Measurements from ENCODE around the gene HDAC4.

Gene HDAC4

DNA sequence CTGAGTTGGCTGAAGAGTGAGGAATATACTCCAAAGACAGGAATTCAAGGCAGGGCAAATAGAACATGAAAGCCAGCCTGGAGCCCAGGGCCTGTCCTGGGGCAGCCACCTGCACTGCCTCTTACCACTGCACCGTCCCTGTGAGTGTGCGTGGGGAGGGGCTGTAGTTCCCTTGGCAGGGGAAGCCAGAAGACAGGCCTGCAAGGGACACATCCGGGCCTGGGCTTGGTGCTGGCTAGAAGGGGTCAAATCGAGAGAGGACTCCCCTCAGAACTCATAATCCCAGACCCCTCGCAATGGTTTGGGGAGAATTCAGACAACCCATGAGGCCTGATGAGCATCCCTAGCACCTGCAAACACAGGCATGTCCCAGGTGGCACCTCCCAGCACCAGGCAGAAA is 87.0 kb downstream of the HDAC4 start:
- Histone ChIP-seq H3K4me3 (ENCODE audit: insufficient read depth, low read depth, low read length) (no peak overlapping the region), H3K27me3 (ENCODE audit: control insufficient read depth, insufficient read depth, low read length, poor library complexity, severe bottlenecking) (no peaks in the 10 kb centered on the region), H3K27ac (ENCODE audit: insufficient read depth, low read depth, low read length, poor library complexity, severe bottlenecking) (no peak overlapping the region), H3K9me3 (ENCODE audit: control insufficient read depth, low read length) (no peaks in the 10 kb centered on the region), H3K4me1 (ENCODE audit: control insufficient read depth, insufficient read depth, low read length) (peaks cover 8% of the 10 kb centered on the region), H3K36me3 (ENCODE audit: control insufficient read depth, insufficient read depth, low read length) (no peaks in the 10 kb centered on the region)
- 96 to 98% methylated on average over 5 of the region's 5 CpGs for WGBS, 2 experiments

GRCh38 chr2:239312741-239313667 is 87.8 kb downstream of the HDAC4 start:
- Histone ChIP-seq H3K9me3 (ENCODE audit: control insufficient read depth, low read length) (no peaks in the 10 kb centered on the region), H3K4me3 (ENCODE audit: insufficient read depth, low read depth, low read length) (no peak overlapping the region), H3K27me3 (ENCODE audit: control insufficient read depth, insufficient read depth, low read length, poor library complexity, severe bottlenecking) (no peaks in the 10 kb centered on the region), H3K4me1 (ENCODE audit: control insufficient read depth, insufficient read depth, low read length) (peaks cover 9% of the 10 kb centered on the region), H3K36me3 (ENCODE audit: control insufficient read depth, insufficient read depth, low read length) (no peaks in the 10 kb centered on the region), H3K27ac (ENCODE audit: insufficient read depth, low read depth, low read length, poor library complexity, severe bottlenecking) (no peak overlapping the region)
- WGBS, 2 experiments, result 89% methylated on average over 32 to 33 of the region's 33 CpGs

- H3K4me1 ChIP-seq (ENCODE audit: control insufficient read depth, insufficient read depth, low read length), result peaks cover 10% of the 10 kb centered on the region
- H3K9me3 ChIP-seq (ENCODE audit: control insufficient read depth, low read length), result no peaks in the 10 kb centered on the region
- WGBS, 2 experiments, result 95 to 96% methylated on average over 10 of the region's 10 CpGs
- H3K36me3 ChIP-seq (ENCODE audit: control insufficient read depth, insufficient read depth, low read length), result no peaks in the 10 kb centered on the region
- no peak overlapping the region for H3K4me3 ChIP-seq (ENCODE audit: insufficient read depth, low read depth, low read length)
- no peak overlapping the region for H3K27ac ChIP-seq (ENCODE audit: insufficient read depth, low read depth, low read length, poor library complexity, severe bottlenecking)
- no peaks in the 10 kb centered on the region for H3K27me3 ChIP-seq (ENCODE audit: control insufficient read depth, insufficient read depth, low read length, poor library complexity, severe bottlenecking)
Measured at GRCh38 chr2:239312081-239312511, 88.7 kb downstream of the HDAC4 start.

DNA sequence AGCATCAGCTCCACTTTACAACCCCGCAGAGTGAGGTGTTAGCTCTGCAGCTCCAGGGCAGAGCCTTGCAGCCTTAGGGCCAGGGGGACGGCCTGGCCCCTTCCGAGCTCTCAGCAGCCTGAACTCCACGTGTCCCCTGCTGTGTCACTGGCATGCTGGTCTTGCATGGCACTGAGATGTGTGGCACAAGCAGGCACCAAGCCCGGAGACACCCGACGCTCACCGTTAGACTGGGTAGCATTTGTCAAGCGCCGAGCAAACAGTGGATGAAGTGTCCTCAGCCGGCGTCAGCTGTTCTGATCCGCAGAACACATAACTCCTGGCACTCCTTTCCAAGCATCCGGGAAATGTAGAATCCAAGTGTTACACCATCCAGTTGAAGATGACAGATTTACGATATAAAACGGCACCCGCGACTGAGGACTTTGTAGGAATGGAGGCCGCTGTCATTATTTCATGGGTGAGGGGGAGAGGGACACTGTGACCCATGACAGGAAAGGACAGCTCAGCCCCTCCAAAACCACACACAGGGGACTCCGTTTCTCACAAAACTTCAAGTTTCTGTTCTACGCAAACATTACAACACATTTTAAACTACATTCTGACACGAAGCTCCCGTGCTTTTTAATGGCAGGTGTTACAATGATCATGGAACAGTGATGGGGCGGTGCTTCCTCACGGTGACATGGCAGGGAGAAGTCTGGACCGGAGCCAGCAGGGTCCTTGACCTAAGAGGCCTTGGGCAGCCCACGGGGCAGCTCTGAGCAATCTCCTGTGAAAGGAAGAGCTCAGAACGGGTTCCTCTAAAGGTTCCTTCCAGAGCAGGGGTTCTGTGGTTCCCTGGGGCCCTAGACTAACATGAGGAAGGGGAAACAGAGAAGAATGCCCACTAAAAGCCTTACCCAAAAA is 89.4 kb downstream of the HDAC4 start:
- no peak overlapping the region for H3K4me3 ChIP-seq (ENCODE audit: insufficient read depth, low read depth, low read length)
- 92% methylated on average over 28 of the region's 28 CpGs for WGBS, 2 experiments
- H3K4me1 ChIP-seq (ENCODE audit: control insufficient read depth, insufficient read depth, low read length), result peaks cover 10% of the 10 kb centered on the region
- H3K27me3 ChIP-seq (ENCODE audit: control insufficient read depth, insufficient read depth, low read length, poor library complexity, severe bottlenecking), result no peaks in the 10 kb centered on the region
- H3K36me3 ChIP-seq (ENCODE audit: control insufficient read depth, insufficient read depth, low read length), result no peaks in the 10 kb centered on the region
- H3K9me3 ChIP-seq (ENCODE audit: control insufficient read depth, low read length), result no peaks in the 10 kb centered on the region
- H3K27ac ChIP-seq (ENCODE audit: insufficient read depth, low read depth, low read length, poor library complexity, severe bottlenecking), result no peak overlapping the region

DNA sequence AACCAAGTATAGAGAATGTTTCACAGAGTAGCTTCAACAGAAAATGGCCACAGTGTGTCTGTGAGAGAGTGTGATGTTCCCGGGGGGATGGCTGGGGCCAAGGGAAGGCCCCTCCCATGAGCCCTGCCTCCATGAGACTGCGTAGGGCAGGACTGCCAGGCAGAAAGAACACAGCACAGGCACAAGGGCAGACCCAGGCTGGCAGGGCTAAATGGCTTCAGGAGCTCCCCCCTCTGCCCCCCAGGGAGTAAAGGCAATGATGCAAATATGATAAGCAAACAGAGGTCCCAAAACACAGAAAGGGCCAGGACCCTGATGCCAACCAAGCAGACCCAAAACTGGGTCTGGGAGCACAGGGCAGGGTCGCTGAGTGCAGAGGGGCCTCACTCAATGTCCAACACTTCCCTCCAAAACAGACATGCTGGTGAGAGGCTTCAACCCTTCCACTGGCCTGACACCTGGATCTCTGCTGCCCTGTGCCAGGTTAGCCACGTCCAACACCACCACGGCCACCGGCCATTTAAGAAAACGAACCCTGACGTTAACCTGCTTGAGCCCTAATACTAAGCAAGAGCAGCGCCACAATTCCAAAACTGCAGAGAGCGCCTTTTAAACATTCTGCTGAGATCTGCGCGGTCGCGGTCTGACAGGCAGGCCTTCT is 90.3 kb downstream of the HDAC4 start:
- Histone ChIP-seq H3K27ac (ENCODE audit: insufficient read depth, low read depth, low read length, poor library complexity, severe bottlenecking) (no peak overlapping the region), H3K4me1 (ENCODE audit: control insufficient read depth, insufficient read depth, low read length) (peaks cover 10% of the 10 kb centered on the region), H3K9me3 (ENCODE audit: control insufficient read depth, low read length) (no peaks in the 10 kb centered on the region), H3K4me3 (ENCODE audit: insufficient read depth, low read depth, low read length) (no peak overlapping the region), H3K27me3 (ENCODE audit: control insufficient read depth, insufficient read depth, low read length, poor library complexity, severe bottlenecking) (no peaks in the 10 kb centered on the region), H3K36me3 (ENCODE audit: control insufficient read depth, insufficient read depth, low read length) (no peaks in the 10 kb centered on the region)
- WGBS, 2 experiments, result 94 to 96% methylated on average over 14 of the region's 14 CpGs

DNA sequence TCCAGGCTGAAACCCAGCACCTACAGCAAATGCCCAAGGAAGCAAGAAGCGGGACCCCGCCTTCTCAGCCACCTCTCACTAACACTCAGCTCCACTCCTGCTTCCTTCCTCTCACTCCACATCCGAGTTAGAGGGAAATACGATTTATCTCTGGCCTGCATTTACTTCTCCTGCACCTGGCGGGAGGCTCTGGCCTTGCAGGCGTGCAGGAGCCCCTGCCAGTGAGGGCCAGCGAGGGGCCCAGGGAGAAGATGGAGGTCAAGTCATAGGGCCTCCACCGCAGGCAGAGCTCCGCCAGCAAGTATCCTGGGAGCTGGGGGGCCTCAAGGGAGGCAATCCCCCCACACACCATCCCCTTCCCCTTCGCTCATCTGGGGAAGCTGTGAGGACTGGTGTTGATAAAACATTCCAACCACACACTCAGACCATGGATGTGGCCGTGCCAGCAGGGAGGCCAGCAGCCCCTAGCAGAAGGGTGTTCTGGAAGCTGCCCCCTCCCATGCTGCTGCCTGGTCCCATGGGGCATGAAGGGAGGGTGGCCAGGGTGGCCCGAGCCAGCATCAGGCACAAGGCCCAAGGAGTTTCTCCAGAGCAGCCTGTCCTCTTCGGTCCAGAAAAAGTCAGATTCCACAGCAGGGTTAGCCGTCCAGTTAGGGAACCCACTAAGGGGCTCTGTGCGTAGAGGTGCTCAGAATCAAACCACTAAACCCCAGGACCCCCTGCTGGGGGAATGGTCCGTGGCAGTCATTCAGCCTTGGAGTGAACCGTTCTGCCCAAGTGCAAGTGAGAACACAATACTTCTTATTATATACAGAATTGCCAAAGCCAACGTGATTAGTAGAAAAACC is 91.2 kb downstream of the HDAC4 start:
- 94 to 96% methylated on average over 18 of the region's 18 CpGs for WGBS, 2 experiments
- no peak overlapping the region for H3K27ac ChIP-seq (ENCODE audit: insufficient read depth, low read depth, low read length, poor library complexity, severe bottlenecking)
- H3K36me3 ChIP-seq (ENCODE audit: control insufficient read depth, insufficient read depth, low read length), result no peaks in the 10 kb centered on the region
- H3K4me1 ChIP-seq (ENCODE audit: control insufficient read depth, insufficient read depth, low read length), result peaks cover 14% of the 10 kb centered on the region
- H3K9me3 ChIP-seq (ENCODE audit: control insufficient read depth, low read length), result no peaks in the 10 kb centered on the region
- H3K4me3 ChIP-seq (ENCODE audit: insufficient read depth, low read depth, low read length), result no peak overlapping the region
- H3K27me3 ChIP-seq (ENCODE audit: control insufficient read depth, insufficient read depth, low read length, poor library complexity, severe bottlenecking), result no peaks in the 10 kb centered on the region

DNA sequence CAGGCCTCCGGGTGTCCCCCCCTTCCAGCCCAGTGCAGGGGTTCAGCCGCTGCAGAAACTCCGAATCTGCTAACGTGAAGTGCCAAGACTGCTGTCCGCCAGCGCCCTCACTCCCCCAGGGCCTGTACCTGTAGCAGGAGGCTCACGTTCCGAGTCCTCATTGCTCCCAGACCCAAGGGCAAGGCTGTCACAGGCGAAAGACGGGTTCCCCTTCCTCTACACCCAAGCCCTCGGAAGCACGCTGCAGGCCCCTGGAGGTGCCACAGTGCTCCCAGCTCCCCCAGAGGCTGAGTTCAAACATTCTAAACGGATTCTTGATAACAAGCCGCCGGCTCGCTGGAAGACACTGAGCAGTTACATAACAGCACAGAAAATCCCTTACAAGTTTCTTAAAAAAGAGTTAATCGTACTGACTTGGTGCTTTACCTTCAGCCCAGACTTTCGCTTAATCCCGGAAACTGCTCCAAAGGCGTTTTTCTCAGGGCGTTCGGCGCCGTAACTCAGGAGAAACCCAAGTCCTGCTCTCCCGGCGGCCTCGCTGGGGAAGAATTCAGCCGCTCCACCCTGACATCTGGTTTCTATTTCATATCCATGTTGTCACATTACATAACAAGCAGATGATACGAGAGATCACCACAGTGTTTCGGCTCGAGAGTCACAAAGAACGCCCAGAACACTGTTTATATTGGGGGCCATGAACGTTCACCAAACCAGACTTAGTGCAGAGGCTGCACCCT is 92.0 kb downstream of the HDAC4 start:
- Histone ChIP-seq H3K9me3 (ENCODE audit: control insufficient read depth, low read length) (no peaks in the 10 kb centered on the region), H3K4me3 (ENCODE audit: insufficient read depth, low read depth, low read length) (no peak overlapping the region), H3K36me3 (ENCODE audit: control insufficient read depth, insufficient read depth, low read length) (no peaks in the 10 kb centered on the region), H3K27me3 (ENCODE audit: control insufficient read depth, insufficient read depth, low read length, poor library complexity, severe bottlenecking) (no peaks in the 10 kb centered on the region), H3K27ac (ENCODE audit: insufficient read depth, low read depth, low read length, poor library complexity, severe bottlenecking) (no peak overlapping the region), H3K4me1 (ENCODE audit: control insufficient read depth, insufficient read depth, low read length) (peaks cover 21% of the 10 kb centered on the region)
- 93 to 94% methylated on average over 33 of the region's 33 CpGs for WGBS, 2 experiments

- Histone ChIP-seq H3K27ac (ENCODE audit: insufficient read depth, low read depth, low read length, poor library complexity, severe bottlenecking) (no peak overlapping the region), H3K36me3 (ENCODE audit: control insufficient read depth, insufficient read depth, low read length) (no peaks in the 10 kb centered on the region), H3K9me3 (ENCODE audit: control insufficient read depth, low read length) (no peaks in the 10 kb centered on the region), H3K27me3 (ENCODE audit: control insufficient read depth, insufficient read depth, low read length, poor library complexity, severe bottlenecking) (no peaks in the 10 kb centered on the region), H3K4me1 (ENCODE audit: control insufficient read depth, insufficient read depth, low read length) (peaks cover 21% of the 10 kb centered on the region), H3K4me3 (ENCODE audit: insufficient read depth, low read depth, low read length) (no peak overlapping the region)
- 91% methylated on average over 16 of the region's 16 CpGs for WGBS, 2 experiments
Measured at GRCh38 chr2:239307921-239308613, 92.8 kb downstream of the HDAC4 start.
